Measurements from ENCODE around the gene PSAP.
A peak's percentile ranks its signal among the peaks of the same experiment; 100 is the strongest.

PSAP gene

GRCh38 chr10:71772832-71773220, 78.2 kb downstream of the PSAP start:
- TF ChIP-seq EZH2phosphoT487 (IDR thresholded peaks at IDR 0.05; ENCODE audit: low read length) (no peak), CTCF (IDR thresholded peaks at IDR 0.05; ENCODE audit: low read length) (no peak), EZH2 (optimal IDR thresholded peaks at IDR 0.05; ENCODE audit: low read depth, low read length) (no peak)
- peak overlapping the region; percentile 83 for H2AFZ ChIP-seq (ENCODE audit: low read length)

GRCh38 chr10:71771821-71772617, 79.0 kb downstream of the PSAP start:
- Histone ChIP-seq H3K27ac (ENCODE audit: low read length) (no peak overlapping the region), H3K79me2 (ENCODE audit: low read length) (no peaks in the 10 kb centered on the region; the same call in 1 of the 2 replicates), H3K36me3 (replicated peaks; ENCODE audit: insufficient read depth, low read length) (no peaks in the 10 kb centered on the region), H3K9me2 (replicated peaks; ENCODE audit: insufficient read depth, low read length) (no peaks in the 10 kb centered on the region), H3K4me2 (ENCODE audit: low read depth, low read length) (peak overlapping the region; percentile 98; the same call in 1 of the 2 replicates), H3F3A (ENCODE audit: insufficient read depth, low read length) (peaks cover 10% of the 10 kb centered on the region), H3K9me3 (replicated peaks; ENCODE audit: insufficient read depth, low read length) (no peaks in the 10 kb centered on the region), H3K27me3 (replicated peaks; ENCODE audit: insufficient read depth, low read length) (no peaks in the 10 kb centered on the region), H2AFZ (ENCODE audit: low read length) (no peak overlapping the region), H4K20me1 (ENCODE audit: insufficient read depth, low read length) (no peaks in the 10 kb centered on the region), H3K4me1 (ENCODE audit: low read length) (peaks cover 23% of the 10 kb centered on the region), H3K9ac (ENCODE audit: low read length) (no peak overlapping the region), H3K4me3 (ENCODE audit: low read length) (no peak overlapping the region)
- TF ChIP-seq EZH2phosphoT487 (IDR thresholded peaks at IDR 0.05; ENCODE audit: low read length) = no peak
- TF ChIP-seq CTCF (IDR thresholded peaks at IDR 0.05; ENCODE audit: low read length) = no peak
- TF ChIP-seq EZH2 (optimal IDR thresholded peaks at IDR 0.05; ENCODE audit: low read depth, low read length) = no peak
- DNase-seq = no peak

More at GRCh38 chr10:71772832-71773220, 78.2 kb downstream of the PSAP start:
- H3K79me2 ChIP-seq (ENCODE audit: low read length) = no peaks in the 10 kb centered on the region; the same call in 1 of the 2 replicates
- DNase-seq = no peak
- H3K4me1 ChIP-seq (ENCODE audit: low read length) = peaks cover 23% of the 10 kb centered on the region
- H3K9me3 ChIP-seq (replicated peaks; ENCODE audit: insufficient read depth, low read length) = no peaks in the 10 kb centered on the region
- peak overlapping the region; percentile 78 for H3K4me3 ChIP-seq (ENCODE audit: low read length)
- H4K20me1 ChIP-seq (ENCODE audit: insufficient read depth, low read length) = no peaks in the 10 kb centered on the region
- peak overlapping the region; percentile 68; the same call in 1 of the 2 replicates for H3K9ac ChIP-seq (ENCODE audit: low read length)
- peaks cover 10% of the 10 kb centered on the region for H3F3A ChIP-seq (ENCODE audit: insufficient read depth, low read length)
- no peaks in the 10 kb centered on the region for H3K9me2 ChIP-seq (replicated peaks; ENCODE audit: insufficient read depth, low read length)
- H3K27me3 ChIP-seq (replicated peaks; ENCODE audit: insufficient read depth, low read length) = no peaks in the 10 kb centered on the region
- peak overlapping the region; percentile 98 for H3K4me2 ChIP-seq (ENCODE audit: low read depth, low read length)
- H3K27ac ChIP-seq (ENCODE audit: low read length) = no peak overlapping the region
- H3K36me3 ChIP-seq (replicated peaks; ENCODE audit: insufficient read depth, low read length) = no peaks in the 10 kb centered on the region

- DNase-seq = no peak
- H3K9ac ChIP-seq (ENCODE audit: low read length) = no peak overlapping the region
- peaks cover 23% of the 10 kb centered on the region for H3K4me1 ChIP-seq (ENCODE audit: low read length)
- no peak for TF ChIP-seq EZH2 (optimal IDR thresholded peaks at IDR 0.05; ENCODE audit: low read depth, low read length)
- no peak for TF ChIP-seq EZH2phosphoT487 (IDR thresholded peaks at IDR 0.05; ENCODE audit: low read length)
- no peak for TF ChIP-seq CTCF (IDR thresholded peaks at IDR 0.05; ENCODE audit: low read length)
- H3K79me2 ChIP-seq (ENCODE audit: low read length) = no peaks in the 10 kb centered on the region; the same call in 1 of the 2 replicates
- H4K20me1 ChIP-seq (ENCODE audit: insufficient read depth, low read length) = no peaks in the 10 kb centered on the region
- no peaks in the 10 kb centered on the region for H3K27me3 ChIP-seq (replicated peaks; ENCODE audit: insufficient read depth, low read length)
- H3K9me3 ChIP-seq (replicated peaks; ENCODE audit: insufficient read depth, low read length) = no peaks in the 10 kb centered on the region
- no peak overlapping the region for H3K27ac ChIP-seq (ENCODE audit: low read length)
- no peaks in the 10 kb centered on the region for H3K36me3 ChIP-seq (replicated peaks; ENCODE audit: insufficient read depth, low read length)
- H3F3A ChIP-seq (ENCODE audit: insufficient read depth, low read length) = peaks cover 10% of the 10 kb centered on the region
- no peak overlapping the region for H2AFZ ChIP-seq (ENCODE audit: low read length)
- no peak overlapping the region for H3K4me2 ChIP-seq (ENCODE audit: low read depth, low read length)
- no peak overlapping the region for H3K4me3 ChIP-seq (ENCODE audit: low read length)
- H3K9me2 ChIP-seq (replicated peaks; ENCODE audit: insufficient read depth, low read length) = no peaks in the 10 kb centered on the region
Observed at GRCh38 chr10:71771204-71771603, 79.8 kb downstream of the PSAP start.

Data from MM.1S (cell line).